ENCODE measurements around the gene RPL38.

The RPL38 gene

DNA sequence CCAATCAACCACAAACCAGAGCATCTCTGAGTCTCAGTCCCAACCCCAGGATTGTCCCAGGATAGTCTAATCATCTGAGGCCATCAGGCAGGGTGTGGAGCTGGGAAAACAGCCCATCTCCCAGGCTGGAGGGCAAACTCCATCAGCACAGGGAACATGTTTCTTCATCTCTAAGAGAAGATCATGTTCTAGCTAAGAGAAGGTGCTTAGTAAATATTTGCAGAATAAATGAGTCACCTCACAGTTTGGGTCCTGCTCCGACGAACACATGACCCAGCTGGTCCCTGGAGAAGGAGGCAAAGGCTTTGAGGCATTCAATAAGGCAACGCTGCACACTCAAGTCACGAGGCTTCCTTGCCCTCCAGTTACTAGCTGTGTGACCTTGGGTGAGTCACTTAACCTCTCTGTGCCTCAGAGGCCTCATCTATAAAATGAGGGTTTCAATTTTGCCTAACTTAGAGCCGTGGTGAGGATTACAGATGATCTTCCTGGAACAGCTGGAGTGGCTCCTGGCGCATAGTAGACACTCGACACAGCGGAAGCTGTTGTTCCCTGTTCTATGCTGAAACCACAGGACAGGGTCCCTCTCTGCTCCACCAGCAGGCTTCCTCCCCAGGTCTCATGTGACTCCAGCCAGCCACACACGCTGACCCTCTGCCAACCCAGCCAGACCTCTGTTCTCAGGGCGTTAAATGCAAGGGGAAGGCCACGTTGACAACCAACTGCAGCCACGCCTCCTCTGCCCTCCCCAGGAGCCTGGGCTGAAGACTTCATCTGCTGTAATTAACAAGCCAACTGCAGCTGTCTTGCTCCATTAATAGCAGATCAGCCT is 10.3 kb upstream of the RPL38 start:
- Histone ChIP-seq H3K27ac (ENCODE audit: low read depth, low read length) (no peak overlapping the region), H3K4me3 (ENCODE audit: low read length) (no peak overlapping the region), H3K79me1 (ENCODE audit: low read length) (no peaks in the 10 kb centered on the region), H3K56ac (ENCODE audit: low read length) (no peak overlapping the region), H3K79me2 (ENCODE audit: control insufficient read depth, insufficient read depth, low read length) (no peaks in the 10 kb centered on the region), H3K18ac (ENCODE audit: low read length) (no peak overlapping the region), H4K5ac (ENCODE audit: low read length) (no peak overlapping the region), H3K9ac (ENCODE audit: low read length) (no peak overlapping the region), H2BK15ac (replicated peaks; ENCODE audit: low read depth) (no peak overlapping the region), H3K27me3 (ENCODE audit: insufficient read depth, low read length, poor library complexity) (no peaks in the 10 kb centered on the region), H3K4me1 (ENCODE audit: control insufficient read depth, low read depth, low read length) (no peaks in the 10 kb centered on the region), H2BK120ac (ENCODE audit: low read depth, low read length) (no peak overlapping the region), H3K4ac (ENCODE audit: low read depth, low read length) (no peak overlapping the region), H2BK5ac (ENCODE audit: low read length) (no peak overlapping the region), H2AK5ac (ENCODE audit: low read length) (no peak overlapping the region), H3K23ac (ENCODE audit: low read length) (no peak overlapping the region), H3K4me2 (ENCODE audit: low read length) (no peak overlapping the region), H3K36me3 (ENCODE audit: control insufficient read depth, insufficient read depth, low read length) (no peaks in the 10 kb centered on the region), H4K8ac (ENCODE audit: low read depth, low read length) (no peak overlapping the region)
- WGBS (ENCODE audit: extremely low coverage, insufficient coverage, low lambda C conversion rate) = no CpG with 5 or more reads among the region's 12 CpGs
- DNase-seq = no peak

- Histone ChIP-seq H4K5ac (ENCODE audit: low read length) (no peak overlapping the region), H3K18ac (ENCODE audit: low read length) (no peak overlapping the region), H3K27me3 (ENCODE audit: insufficient read depth, low read length, poor library complexity) (no peaks in the 10 kb centered on the region), H2BK15ac (replicated peaks; ENCODE audit: low read depth) (no peak overlapping the region), H3K4me2 (ENCODE audit: low read length) (no peak overlapping the region), H2BK5ac (ENCODE audit: low read length) (no peak overlapping the region), H3K56ac (ENCODE audit: low read length) (no peak overlapping the region), H4K8ac (ENCODE audit: low read depth, low read length) (no peak overlapping the region), H3K4me3 (ENCODE audit: low read length) (no peak overlapping the region), H3K4me1 (ENCODE audit: control insufficient read depth, low read depth, low read length) (no peaks in the 10 kb centered on the region), H3K9ac (ENCODE audit: low read length) (no peak overlapping the region), H2BK120ac (ENCODE audit: low read depth, low read length) (no peak overlapping the region), H3K79me2 (ENCODE audit: control insufficient read depth, insufficient read depth, low read length) (no peaks in the 10 kb centered on the region), H3K36me3 (ENCODE audit: control insufficient read depth, insufficient read depth, low read length) (no peaks in the 10 kb centered on the region), H3K27ac (ENCODE audit: low read depth, low read length) (no peak overlapping the region), H3K79me1 (ENCODE audit: low read length) (no peaks in the 10 kb centered on the region), H2AK5ac (ENCODE audit: low read length) (no peak overlapping the region), H3K4ac (ENCODE audit: low read depth, low read length) (no peak overlapping the region), H3K23ac (ENCODE audit: low read length) (no peak overlapping the region)
- DNase-seq = no peak
- WGBS (ENCODE audit: extremely low coverage, insufficient coverage, low lambda C conversion rate) = no CpG with 5 or more reads among the region's 9 CpGs
These were observed 8.8 kb upstream of the RPL38 start for GRCh38 chr17:74194682-74195081.

DNA sequence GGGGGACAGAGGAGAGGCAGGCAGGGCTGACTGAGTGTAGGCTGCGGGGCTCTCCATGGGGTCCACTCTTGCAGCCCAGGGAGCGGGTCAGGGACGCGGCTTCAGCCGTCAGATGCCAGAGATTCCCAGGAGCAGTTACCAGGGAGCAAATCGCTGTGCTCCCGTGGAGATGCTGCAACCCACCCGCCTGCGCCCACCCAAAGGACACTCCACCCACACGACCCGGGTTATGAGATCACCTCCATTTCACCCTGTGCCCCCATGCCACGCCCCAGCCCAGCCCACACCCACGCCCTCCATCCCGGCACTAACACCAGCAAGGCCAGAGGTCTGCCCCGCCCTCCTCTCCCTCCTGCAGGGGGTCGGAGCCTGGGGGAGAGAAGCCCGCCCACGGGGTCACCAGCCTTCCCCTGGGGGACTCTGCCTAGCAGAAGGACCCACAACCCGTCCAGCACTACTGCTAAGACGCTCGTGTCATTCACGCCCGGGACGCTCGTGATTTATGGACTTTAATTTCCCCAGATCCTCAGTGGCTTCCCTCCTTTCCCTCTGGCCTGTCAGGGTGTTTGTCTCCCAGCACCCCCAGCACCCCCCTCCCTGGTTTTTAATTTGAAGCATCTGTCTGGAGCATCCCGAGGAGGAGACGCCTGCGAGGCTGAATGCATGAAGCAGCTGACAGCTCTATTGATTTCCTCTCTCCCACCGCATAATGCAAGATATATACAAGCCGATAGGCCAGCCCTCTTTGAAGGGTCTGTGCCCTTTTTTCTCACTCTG is 6.7 kb upstream of the RPL38 start:
- H3K4ac ChIP-seq (ENCODE audit: low read depth, low read length) = no peak overlapping the region
- H3K79me2 ChIP-seq (ENCODE audit: control insufficient read depth, insufficient read depth, low read length) = no peaks in the 10 kb centered on the region
- DNase-seq = no peak
- H3K18ac ChIP-seq (ENCODE audit: low read length) = no peak overlapping the region
- H3K79me1 ChIP-seq (ENCODE audit: low read length) = no peaks in the 10 kb centered on the region
- no peak overlapping the region for H4K5ac ChIP-seq (ENCODE audit: low read length)
- no peaks in the 10 kb centered on the region for H3K27me3 ChIP-seq (ENCODE audit: insufficient read depth, low read length, poor library complexity)
- WGBS (ENCODE audit: extremely low coverage, insufficient coverage, low lambda C conversion rate) = no CpG with 5 or more reads among the region's 30 CpGs
- H2BK120ac ChIP-seq (ENCODE audit: low read depth, low read length) = no peak overlapping the region
- H2BK5ac ChIP-seq (ENCODE audit: low read length) = no peak overlapping the region
- H2AK5ac ChIP-seq (ENCODE audit: low read length) = no peak overlapping the region
- H3K27ac ChIP-seq (ENCODE audit: low read depth, low read length) = no peak overlapping the region
- no peak overlapping the region for H3K56ac ChIP-seq (ENCODE audit: low read length)
- no peak overlapping the region for H3K23ac ChIP-seq (ENCODE audit: low read length)
- H3K4me1 ChIP-seq (ENCODE audit: control insufficient read depth, low read depth, low read length) = no peaks in the 10 kb centered on the region
- no peak overlapping the region for H3K4me2 ChIP-seq (ENCODE audit: low read length)
- H3K36me3 ChIP-seq (ENCODE audit: control insufficient read depth, insufficient read depth, low read length) = no peaks in the 10 kb centered on the region
- no peak overlapping the region for H3K4me3 ChIP-seq (ENCODE audit: low read length)
- no peak overlapping the region for H3K9ac ChIP-seq (ENCODE audit: low read length)
- H4K8ac ChIP-seq (ENCODE audit: low read depth, low read length) = no peak overlapping the region
- no peak overlapping the region for H2BK15ac ChIP-seq (replicated peaks; ENCODE audit: low read depth)

DNA sequence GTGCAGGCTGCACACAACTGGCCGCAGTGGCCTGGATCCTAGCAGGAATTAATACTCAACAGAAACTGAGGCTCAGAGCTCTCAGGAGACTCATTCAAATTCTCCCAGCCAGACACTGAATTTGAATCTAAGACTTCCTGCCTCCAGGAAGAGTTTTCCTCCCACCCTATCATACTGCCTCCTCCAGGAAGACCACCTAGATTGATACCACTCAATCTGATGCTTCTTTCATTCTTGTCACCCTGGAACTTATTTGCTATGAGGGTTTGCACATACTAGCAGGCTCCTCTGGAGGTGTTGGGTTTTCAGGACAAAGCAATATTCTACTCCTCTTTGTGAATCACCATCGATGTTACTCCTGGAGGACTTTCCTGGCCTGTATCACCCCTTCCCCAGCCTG is 5.7 kb upstream of the RPL38 start:
- no peaks in the 10 kb centered on the region for H3K79me2 ChIP-seq (ENCODE audit: control insufficient read depth, insufficient read depth, low read length)
- no peaks in the 10 kb centered on the region for H3K27me3 ChIP-seq (ENCODE audit: insufficient read depth, low read length, poor library complexity)
- no peak overlapping the region for H4K5ac ChIP-seq (ENCODE audit: low read length)
- H3K18ac ChIP-seq (ENCODE audit: low read length) = no peak overlapping the region
- no peaks in the 10 kb centered on the region for H3K4me1 ChIP-seq (ENCODE audit: control insufficient read depth, low read depth, low read length)
- H3K4me2 ChIP-seq (ENCODE audit: low read length) = no peak overlapping the region
- no peak overlapping the region for H3K27ac ChIP-seq (ENCODE audit: low read depth, low read length)
- DNase-seq = no peak
- no peak overlapping the region for H2BK5ac ChIP-seq (ENCODE audit: low read length)
- H3K79me1 ChIP-seq (ENCODE audit: low read length) = no peaks in the 10 kb centered on the region
- WGBS (ENCODE audit: extremely low coverage, insufficient coverage, low lambda C conversion rate) = no CpG with 5 or more reads among the region's 2 CpGs
- no peaks in the 10 kb centered on the region for H3K36me3 ChIP-seq (ENCODE audit: control insufficient read depth, insufficient read depth, low read length)
- H3K4me3 ChIP-seq (ENCODE audit: low read length) = no peak overlapping the region
- H3K4ac ChIP-seq (ENCODE audit: low read depth, low read length) = no peak overlapping the region
- H3K23ac ChIP-seq (ENCODE audit: low read length) = no peak overlapping the region
- H3K56ac ChIP-seq (ENCODE audit: low read length) = no peak overlapping the region
- H2BK120ac ChIP-seq (ENCODE audit: low read depth, low read length) = no peak overlapping the region
- no peak overlapping the region for H2BK15ac ChIP-seq (replicated peaks; ENCODE audit: low read depth)
- H3K9ac ChIP-seq (ENCODE audit: low read length) = no peak overlapping the region
- H2AK5ac ChIP-seq (ENCODE audit: low read length) = no peak overlapping the region
- H4K8ac ChIP-seq (ENCODE audit: low read depth, low read length) = no peak overlapping the region

DNA sequence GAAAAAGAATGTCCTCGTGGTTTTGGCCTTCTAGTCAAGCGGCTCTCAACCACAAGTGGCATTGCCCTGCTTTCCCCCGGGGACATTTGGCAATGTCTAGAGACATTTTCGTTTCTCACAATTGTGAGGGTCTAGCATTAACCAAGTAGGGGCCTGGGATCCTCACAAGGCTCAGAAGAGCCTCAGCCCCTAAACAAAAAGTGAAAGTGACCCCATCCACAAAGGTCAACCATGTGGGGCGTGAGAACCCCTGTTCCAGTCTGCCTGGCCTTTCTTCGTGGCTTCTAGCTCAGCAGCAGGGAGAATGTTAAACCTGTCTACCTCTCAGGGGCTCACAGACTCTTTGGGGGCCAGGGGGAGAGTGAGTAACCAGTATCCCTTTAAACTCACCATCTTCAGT is 4.8 kb upstream of the RPL38 start:
- Histone ChIP-seq H3K4ac (ENCODE audit: low read depth, low read length) (no peak overlapping the region), H3K27me3 (ENCODE audit: insufficient read depth, low read length, poor library complexity) (no peaks in the 10 kb centered on the region), H3K23ac (ENCODE audit: low read length) (no peak overlapping the region), H4K8ac (ENCODE audit: low read depth, low read length) (no peak overlapping the region), H3K79me2 (ENCODE audit: control insufficient read depth, insufficient read depth, low read length) (peaks cover 1% of the 10 kb centered on the region), H4K5ac (ENCODE audit: low read length) (no peak overlapping the region), H2AK5ac (ENCODE audit: low read length) (no peak overlapping the region), H2BK5ac (ENCODE audit: low read length) (no peak overlapping the region), H3K9ac (ENCODE audit: low read length) (no peak overlapping the region), H3K27ac (ENCODE audit: low read depth, low read length) (no peak overlapping the region), H3K18ac (ENCODE audit: low read length) (no peak overlapping the region), H3K4me2 (ENCODE audit: low read length) (no peak overlapping the region), H3K79me1 (ENCODE audit: low read length) (no peaks in the 10 kb centered on the region), H3K4me1 (ENCODE audit: control insufficient read depth, low read depth, low read length) (no peaks in the 10 kb centered on the region), H3K4me3 (ENCODE audit: low read length) (no peak overlapping the region), H3K36me3 (ENCODE audit: control insufficient read depth, insufficient read depth, low read length) (no peaks in the 10 kb centered on the region), H2BK120ac (ENCODE audit: low read depth, low read length) (no peak overlapping the region), H3K56ac (ENCODE audit: low read length) (no peak overlapping the region), H2BK15ac (replicated peaks; ENCODE audit: low read depth) (no peak overlapping the region)
- no peak for DNase-seq
- WGBS (ENCODE audit: extremely low coverage, insufficient coverage, low lambda C conversion rate) = no CpG with 5 or more reads among the region's 6 CpGs

Measured in mesendoderm (in vitro differentiated cells).